ENCODE measurements around the gene CSK.

DNA sequence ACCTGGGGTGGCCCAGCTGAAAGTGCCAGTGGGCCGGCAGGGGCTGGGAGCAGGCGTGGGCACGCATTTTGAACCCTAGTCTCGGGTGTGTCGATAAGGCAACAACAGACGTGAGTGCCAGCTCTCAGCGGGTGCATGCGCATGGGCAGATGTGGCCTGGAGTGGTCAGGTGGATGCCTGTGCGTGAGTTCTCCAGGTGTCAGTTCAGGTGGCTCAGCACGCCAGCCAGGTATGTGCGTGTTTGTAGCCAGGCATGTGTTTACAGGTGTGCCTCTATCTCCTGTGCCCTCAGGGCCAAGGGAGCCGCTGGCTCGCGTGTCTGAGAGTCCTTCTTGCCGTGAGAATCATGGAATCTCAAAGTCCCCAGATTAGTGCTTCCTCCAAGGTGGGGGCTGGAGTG, 18.5 kb upstream of the CSK start:
- TF ChIP-seq CTCF (conservative IDR thresholded peaks at IDR 0.05 in 1 of 2, IDR thresholded peaks at IDR 0.05 in 1 of 2; ENCODE audit: extremely low read depth in 1 of 2, insufficient read depth in 1 of 2, low read depth in 1 of 2, low read length in 2 of 2) (no peak), EZH2 (IDR thresholded peaks at IDR 0.05; ENCODE audit: borderline replicate concordance, low read length) (no peak)

Data from mammary epithelial cell (primary cell).